ENCODE measurements around the gene ADAMTSL4.
"Not testable (repeated sequence)": the region's sequence is repeated elsewhere in the genome, so short reads cannot be mapped to it uniquely, and the experiment has no call there.

The ADAMTSL4 gene

DNA sequence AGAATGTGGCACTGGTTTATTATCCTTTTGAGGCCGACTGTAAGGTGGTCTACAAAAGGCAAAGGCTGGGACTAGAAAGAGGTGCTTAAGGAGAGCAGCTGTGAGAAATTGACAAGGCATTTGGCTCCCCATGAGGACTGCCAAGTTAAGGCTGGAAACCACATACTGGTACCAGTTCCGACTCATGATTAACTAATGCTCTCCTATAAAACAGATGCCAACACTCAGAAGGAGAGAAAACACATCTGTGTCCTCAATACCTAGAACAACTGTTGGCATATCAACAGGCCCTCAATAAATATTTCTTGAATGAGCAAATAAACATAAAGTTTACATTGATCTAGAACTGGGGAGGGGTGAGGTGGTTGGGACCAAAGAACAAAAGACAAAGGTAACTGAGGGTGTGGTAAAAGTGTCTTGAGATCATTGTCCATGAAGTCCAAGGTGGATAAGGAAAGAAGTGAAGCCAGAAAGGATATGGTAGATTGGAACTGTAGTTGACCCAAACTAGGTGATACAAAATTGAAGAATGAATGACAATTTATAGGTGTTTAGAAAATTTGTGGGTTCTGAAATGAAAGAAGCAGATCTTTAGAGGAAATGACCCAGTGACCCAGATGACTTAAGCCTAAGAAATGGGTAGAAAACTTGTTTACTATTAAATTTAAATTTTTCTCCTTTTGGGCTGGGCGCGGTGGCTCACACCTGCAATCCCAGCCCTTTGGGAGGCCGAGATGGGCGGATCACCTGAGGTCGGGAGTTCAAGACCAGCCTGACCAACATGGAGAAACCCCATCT lies 47.1 kb downstream of the ADAMTSL4 start:
- Mint-ChIP-seq H3K36me3 (peaks cover 13 to 23% of the 10 kb centered on the region in 2 donors), H3K4me1 (peaks cover 6% of the 10 kb centered on the region in 2 donors), H3K4me3 (no peak overlapping the region), H3K27ac (no peak overlapping the region), H3K27me3 (no peaks in the 10 kb centered on the region), H3K9me3 (no peaks in the 10 kb centered on the region)
- DNase-seq (no peak), ATAC-seq (replicated peaks) (no peak)

- ATAC-seq (replicated peaks), result no peak
- Mint-ChIP-seq H3K9me3 (no peaks in the 10 kb centered on the region), H3K4me1 (peaks cover 6% of the 10 kb centered on the region in 2 donors), H3K36me3 (peaks cover 12 to 23% of the 10 kb centered on the region in 2 donors), H3K27me3 (no peaks in the 10 kb centered on the region), H3K27ac (no peak overlapping the region), H3K4me3 (no peak overlapping the region)
- no peak for DNase-seq
Measured at GRCh38 chr1:150596976-150597375, 47.8 kb downstream of the ADAMTSL4 start.

DNA sequence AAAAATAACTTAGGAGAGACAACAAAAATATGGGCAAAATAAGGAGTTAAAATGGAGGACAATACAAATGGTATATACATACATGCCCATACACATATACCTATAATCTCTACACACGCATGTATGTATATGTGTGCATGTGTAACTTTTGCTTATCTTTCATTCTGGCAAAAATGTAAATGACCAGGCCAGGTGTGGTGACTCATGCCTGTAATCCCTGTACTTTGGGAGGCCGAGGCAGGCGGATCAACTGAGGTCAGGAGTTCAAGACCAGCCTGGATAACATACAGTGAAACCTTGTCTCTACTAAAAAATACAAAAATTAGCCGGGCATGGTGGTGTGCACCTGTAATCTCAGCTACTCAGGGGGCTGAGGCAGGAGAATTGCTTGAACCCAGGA lies 49.1 kb downstream of the ADAMTSL4 start:
- not testable (repeated sequence) for H3K27me3 Mint-ChIP-seq; H3K4me1 Mint-ChIP-seq; DNase-seq; H3K27ac Mint-ChIP-seq; H3K9me3 Mint-ChIP-seq; ATAC-seq (replicated peaks); H3K4me3 Mint-ChIP-seq
- peaks cover 9 to 23% of the 10 kb centered on the region in 2 donors for H3K36me3 Mint-ChIP-seq

GRCh38 chr1:150601540-150601939 lies 52.3 kb downstream of the ADAMTSL4 start:
- Mint-ChIP-seq H3K27ac (no peak overlapping the region), H3K36me3 (peaks cover 7 to 16% of the 10 kb centered on the region in 2 donors), H3K4me1 (peaks cover 5 to 12% of the 10 kb centered on the region in 2 donors), H3K4me3 (no peak overlapping the region), H3K27me3 (no peaks in the 10 kb centered on the region), H3K9me3 (no peaks in the 10 kb centered on the region)
- DNase-seq, result no peak
- ATAC-seq (replicated peaks), result no peak

DNA sequence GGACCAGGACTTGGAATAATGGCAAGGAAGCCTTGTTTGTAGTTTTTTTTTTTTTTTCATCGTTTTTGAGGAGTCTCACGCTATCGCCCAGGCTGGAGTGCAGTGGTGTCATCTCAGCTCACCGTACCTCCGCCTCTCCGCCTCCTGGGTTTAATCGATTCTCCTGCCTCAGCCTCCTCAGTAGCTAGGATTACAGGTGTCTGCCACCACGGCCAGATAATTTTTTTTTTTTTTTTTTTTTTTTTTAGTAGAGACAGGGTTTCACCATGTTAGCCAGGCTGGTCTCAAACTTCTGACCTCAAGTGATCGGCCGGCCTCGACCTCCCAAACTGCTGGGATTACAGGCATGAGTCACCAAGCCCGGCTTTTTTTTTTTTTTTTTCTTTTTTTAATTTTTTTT lies 53.2 kb downstream of the ADAMTSL4 start:
- DNase-seq; H3K27ac Mint-ChIP-seq; H3K9me3 Mint-ChIP-seq; ATAC-seq (replicated peaks); H3K27me3 Mint-ChIP-seq; H3K4me3 Mint-ChIP-seq: not testable (repeated sequence)
- Mint-ChIP-seq H3K36me3 (peaks cover 7 to 17% of the 10 kb centered on the region in 2 donors), H3K4me1 (peaks cover 5 to 14% of the 10 kb centered on the region in 2 donors)

GRCh38 chr1:150603711-150604110 lies 54.5 kb downstream of the ADAMTSL4 start:
- Mint-ChIP-seq H3K4me3 (no peak overlapping the region), H3K4me1 (peaks cover 5 to 14% of the 10 kb centered on the region in 2 donors), H3K27me3 (no peaks in the 10 kb centered on the region), H3K36me3 (peaks cover 7 to 13% of the 10 kb centered on the region in 2 donors), H3K9me3 (no peaks in the 10 kb centered on the region), H3K27ac (no peak overlapping the region)
- no peak for DNase-seq
- ATAC-seq (replicated peaks), result no peak

- Mint-ChIP-seq H3K9me3 (no peaks in the 10 kb centered on the region), H3K36me3 (peaks cover 10 to 16% of the 10 kb centered on the region in 2 donors), H3K4me1 (peaks cover 5 to 18% of the 10 kb centered on the region in 2 donors), H3K27me3 (no peaks in the 10 kb centered on the region), H3K4me3 (no peak overlapping the region), H3K27ac (no peak overlapping the region)
- no peak for ATAC-seq (replicated peaks)
- no peak for DNase-seq
Measured at GRCh38 chr1:150604226-150604588, 55.0 kb downstream of the ADAMTSL4 start.

- DNase-seq; ATAC-seq (replicated peaks); H3K27ac Mint-ChIP-seq; H3K27me3 Mint-ChIP-seq; H3K9me3 Mint-ChIP-seq; H3K4me3 Mint-ChIP-seq: not testable (repeated sequence)
- Mint-ChIP-seq H3K4me1 (peaks cover 5 to 18% of the 10 kb centered on the region in 2 donors), H3K36me3 (peaks cover 9 to 11% of the 10 kb centered on the region in 2 donors)
Measured at GRCh38 chr1:150605451-150605731, 56.2 kb downstream of the ADAMTSL4 start.

GRCh38 chr1:150606463-150607142 lies 57.4 kb downstream of the ADAMTSL4 start:
- Mint-ChIP-seq H3K27ac (no peak overlapping the region), H3K9me3 (no peaks in the 10 kb centered on the region), H3K27me3 (no peaks in the 10 kb centered on the region), H3K36me3 (peaks cover 7 to 11% of the 10 kb centered on the region in 2 donors), H3K4me1 (peaks cover 11 to 25% of the 10 kb centered on the region in 2 donors), H3K4me3 (no peak overlapping the region)
- no peak for DNase-seq
- no peak for ATAC-seq (replicated peaks)

DNA sequence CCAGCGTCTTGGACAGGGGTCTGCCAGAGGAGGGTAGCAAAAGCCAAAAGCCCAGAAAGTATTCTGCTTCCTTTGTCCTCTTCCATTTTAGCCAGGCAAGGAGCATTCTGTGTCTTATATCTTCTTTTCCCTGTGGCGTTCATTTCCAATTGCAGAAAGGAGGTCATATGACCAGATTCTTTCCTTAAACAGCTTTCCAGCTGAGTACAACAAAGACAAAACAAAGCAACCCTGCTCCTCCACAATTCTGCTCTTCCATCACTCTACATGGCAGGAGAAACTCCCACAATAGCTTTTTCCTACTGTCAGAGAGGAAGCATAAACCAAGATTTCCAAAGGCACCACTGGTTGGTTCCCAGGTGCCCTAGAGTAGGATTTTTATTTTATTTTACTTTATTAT lies 60.5 kb downstream of the ADAMTSL4 start:
- Mint-ChIP-seq H3K27me3 (no peaks in the 10 kb centered on the region), H3K4me3 (no peak overlapping the region), H3K4me1 (peaks cover 23 to 46% of the 10 kb centered on the region in 2 donors), H3K36me3 (peaks cover 8 to 25% of the 10 kb centered on the region in 2 donors), H3K27ac (no peak overlapping the region), H3K9me3 (no peaks in the 10 kb centered on the region)
- DNase-seq, result no peak
- ATAC-seq (replicated peaks), result no peak

Measured in stimulated activated naive B cell treated with anti-CD40 and anti-IgM and Interleukin-4, amounts not matched to agents 10 μg/mL and 1 μg/mL and 100 μg/mL, for 72 hours (primary cell).